ELR (cell line): Measurements from ENCODE around the gene CCDC188.
A peak's percentile ranks its signal among the peaks of the same experiment; 100 is the strongest.

Experiments
- DNase-seq: peaks from one replicate; pipeline ENCODE4 v3.0.0-alpha.2; 2015; ENCODE audit warnings: low read depth

Gene CCDC188

DNA sequence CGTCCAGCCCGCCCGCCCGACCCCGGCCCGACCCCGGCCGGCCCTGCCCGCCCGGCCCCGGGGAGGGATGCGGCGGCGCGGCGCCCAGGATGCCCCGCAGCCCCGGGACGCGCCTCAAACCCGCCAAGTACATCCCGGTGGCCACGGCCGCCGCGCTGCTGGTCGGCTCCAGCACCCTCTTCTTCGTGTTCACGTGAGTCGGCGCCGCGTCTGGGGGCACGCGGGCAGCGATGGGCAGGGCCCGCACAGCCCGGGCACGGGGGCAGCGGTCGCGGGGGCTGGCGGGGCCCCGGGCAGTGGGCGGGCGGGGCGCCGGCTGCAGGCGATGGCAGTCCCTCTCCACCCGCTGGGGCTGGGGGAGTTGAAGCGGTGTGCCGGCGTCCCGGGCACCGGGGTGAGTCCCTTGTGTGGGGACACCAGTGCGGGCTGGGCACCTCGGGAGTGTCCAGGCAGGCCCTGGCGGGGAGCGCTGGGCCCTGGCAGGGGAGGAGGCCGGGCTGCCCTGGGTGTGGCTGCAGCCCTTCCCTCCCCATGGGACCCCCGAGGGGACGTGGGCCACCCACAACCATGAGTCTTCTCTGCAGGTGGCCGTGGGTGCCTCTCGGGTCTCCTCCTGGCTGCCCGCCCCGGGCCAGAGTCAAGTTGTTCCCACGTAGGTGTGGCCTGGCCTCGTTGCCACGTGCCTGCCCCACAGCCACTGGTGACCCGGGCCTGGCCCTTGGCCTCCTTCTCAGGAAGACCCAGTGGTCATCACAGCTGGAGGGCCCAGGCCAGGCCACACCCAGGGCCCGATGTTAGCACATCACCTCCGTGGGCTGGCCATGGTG lies 18.8 kb downstream of the CCDC188 start:
- peak; percentile 40 for DNase-seq

DNA sequence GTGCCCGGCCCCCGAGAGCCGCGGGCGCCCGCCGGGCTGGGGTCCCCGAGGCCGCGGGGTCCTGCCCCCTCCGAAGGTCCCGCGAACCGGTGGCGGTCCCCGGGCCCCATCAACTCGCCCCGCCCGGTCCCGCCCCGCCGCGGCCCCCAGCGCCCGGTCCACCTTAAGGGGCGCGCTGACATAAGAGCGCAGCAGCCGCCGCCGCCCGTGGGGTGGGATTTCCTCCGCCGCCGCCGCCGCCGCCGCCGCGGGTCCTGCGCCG lies 19.3 kb downstream of the CCDC188 start, which contains the start of gene ZDHHC8:
Gene ZDHHC8, plus strand, starts transcription at position 208 of the 262 bp plus-strand sequence. CDS start 144 bp downstream, outside the sequence.
- peak; percentile 39 for DNase-seq

DNA sequence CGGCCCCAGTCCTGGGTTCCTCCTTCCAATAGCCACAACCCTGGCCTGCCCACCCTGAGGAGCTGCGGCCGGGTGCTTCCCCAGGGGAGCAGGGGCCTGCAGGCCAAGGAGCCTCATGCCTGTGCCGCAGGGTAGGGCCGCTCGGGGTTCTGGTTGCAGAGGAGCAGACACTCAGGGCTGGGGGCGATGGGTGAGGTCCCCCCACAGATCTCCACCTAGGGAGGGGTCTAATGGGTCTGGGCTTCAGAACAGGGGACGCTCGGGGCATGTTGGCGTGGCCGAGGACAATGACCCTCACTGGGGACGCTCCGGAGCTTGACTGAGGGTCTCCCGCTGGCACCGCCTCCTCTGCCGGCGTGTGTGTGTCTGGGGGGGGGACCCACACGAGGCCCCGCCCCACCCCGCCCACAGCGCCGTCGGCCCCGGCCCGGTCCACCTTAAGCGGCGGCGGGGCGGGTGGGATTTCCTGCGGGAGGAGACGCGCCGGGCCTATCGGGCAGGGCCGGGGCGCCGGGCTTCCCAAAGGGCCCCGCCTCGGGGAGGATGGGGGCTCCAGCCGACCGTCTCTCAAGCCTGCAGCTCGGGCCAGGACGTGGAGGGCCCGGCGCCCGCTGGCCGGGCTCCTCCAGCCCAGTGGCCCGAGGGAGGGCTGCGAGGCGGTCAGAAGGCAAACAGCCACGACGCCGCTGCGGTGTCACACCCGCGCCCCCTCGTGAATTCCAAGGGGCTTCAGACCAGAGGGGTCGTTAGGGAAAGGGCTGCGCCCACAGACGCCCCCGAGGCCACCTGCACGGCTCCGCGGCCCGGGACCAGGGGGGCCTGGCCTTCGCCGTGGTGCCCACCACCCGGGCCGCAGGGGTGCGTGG lies 19.9 kb downstream of the CCDC188 start:
- DNase-seq: peak; percentile 84

DNA sequence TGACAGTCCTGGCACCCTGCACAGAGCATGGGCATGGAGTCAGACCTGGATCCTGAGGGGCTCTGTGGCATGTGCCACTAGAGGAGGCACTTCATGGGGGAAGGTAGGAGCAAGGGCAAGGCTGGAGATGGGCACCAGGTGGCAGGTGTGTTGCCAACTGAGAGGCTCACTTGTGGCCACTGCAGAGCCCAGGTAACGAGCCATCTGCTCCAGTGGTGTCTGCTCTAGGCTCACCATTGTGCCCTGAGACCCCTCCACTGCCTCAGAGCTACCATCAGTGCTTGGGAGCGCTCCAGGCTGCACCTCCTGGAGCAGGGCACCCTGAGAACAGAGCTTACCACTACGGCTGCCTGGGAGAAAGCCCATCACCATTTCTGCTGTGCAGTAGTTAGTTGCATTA lies 20.5 kb downstream of the CCDC188 start:
- no peak for DNase-seq

DNA sequence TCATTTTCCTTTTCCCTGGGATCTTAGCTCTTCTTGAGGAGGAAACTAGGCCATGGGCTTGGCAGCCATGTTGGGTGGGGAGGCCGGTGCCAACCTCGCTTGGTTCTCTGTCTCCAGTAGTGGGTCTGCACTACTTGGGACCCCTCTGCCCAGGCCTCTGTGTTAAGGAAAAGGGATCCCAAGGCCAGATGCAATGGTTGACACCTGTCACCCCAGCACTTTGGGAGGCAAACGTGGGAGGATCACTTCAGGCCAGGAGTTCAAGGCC lies 21.2 kb downstream of the CCDC188 start:
- DNase-seq: no peak

DNA sequence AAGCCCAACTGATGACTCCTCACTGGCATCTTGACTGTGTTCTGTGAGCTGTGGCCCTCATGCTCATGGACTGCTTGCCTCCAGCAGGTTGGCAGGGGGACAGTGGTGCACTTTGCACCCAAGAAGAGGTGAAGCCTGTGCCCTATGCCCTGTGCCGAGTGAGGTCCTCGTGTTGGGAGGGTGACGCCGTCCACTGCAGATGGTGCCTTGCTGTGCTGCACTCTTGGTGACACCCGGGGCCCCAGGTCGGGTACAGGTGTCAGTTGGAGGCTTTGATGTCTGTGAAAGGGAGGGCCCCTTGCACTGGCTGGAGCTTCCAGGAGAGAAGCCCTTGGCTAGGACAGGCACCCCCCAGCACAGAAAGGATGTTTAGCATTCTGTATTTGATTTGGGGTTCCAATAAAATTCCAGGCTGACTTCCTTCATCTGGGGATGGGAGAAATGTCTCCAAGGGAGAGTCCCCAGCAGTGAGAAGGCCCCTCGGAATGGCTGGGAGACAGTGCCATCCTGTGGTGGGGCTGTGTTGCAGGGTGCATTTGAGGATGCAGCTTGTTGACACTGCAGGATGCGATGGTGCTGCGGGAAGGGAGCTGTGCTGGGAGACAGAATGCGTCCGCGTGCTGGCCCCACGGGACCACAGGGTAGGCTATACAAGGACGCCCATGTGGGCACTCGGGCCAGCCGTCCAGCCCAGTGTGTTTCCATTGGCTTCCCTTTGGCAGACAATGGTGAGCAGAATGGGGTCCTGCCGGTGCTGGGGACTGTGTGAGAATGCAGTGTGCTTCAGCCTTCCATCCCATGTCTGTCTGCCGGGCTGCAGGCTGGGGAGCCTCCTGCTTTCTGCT lies 21.7 kb downstream of the CCDC188 start:
- DNase-seq: peak; percentile 61

DNA sequence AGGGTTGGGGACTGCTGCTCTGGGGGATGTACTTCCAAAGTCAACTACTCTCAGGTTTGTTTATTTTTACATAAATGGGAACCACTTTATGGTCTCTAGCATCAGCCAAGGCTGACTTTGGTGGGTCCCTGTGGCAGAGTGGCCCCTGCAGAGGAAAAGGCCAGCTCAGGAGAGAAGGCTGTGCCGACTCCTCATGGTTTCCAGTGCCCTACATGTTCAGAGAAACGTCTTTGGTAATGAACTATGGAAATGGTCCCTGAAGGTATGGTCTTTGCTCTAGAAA lies 22.3 kb downstream of the CCDC188 start:
- DNase-seq: no peak

DNA sequence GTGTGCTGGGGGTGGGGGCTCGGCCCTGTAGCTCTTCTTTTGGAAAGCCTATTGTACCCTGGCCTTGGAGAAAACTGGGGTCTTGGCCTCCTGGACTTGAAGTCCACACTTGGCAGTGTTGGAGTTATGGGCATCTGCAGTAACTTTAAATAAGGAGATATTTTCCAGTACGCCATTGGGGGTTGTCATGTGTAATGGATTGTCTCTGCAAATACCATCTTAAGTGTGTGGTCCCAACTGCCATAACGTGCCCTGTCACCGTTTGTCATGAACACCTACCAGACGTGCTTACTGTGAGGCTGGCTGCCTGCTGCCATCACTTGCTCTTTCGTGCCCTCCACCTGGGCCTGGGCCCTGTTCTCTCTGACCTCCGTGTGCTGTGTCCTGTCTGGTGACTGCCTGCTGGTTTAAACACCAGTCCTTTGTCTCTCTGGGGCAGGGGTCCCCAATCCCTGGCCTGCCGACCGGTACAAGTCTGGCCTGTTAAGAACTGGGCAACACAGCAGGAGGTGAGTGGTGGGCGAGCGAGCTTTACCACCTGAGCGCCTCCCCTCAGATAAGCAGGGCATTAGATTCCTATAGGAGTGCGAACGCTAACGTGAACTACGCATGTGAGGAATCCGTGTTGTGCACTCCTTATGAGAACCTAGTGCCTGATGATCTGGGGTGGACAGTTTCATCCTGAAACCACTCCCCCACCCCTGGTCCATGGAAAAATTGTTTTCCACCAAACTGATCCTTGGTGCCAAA lies 22.8 kb downstream of the CCDC188 start:
- DNase-seq: no peak

DNA sequence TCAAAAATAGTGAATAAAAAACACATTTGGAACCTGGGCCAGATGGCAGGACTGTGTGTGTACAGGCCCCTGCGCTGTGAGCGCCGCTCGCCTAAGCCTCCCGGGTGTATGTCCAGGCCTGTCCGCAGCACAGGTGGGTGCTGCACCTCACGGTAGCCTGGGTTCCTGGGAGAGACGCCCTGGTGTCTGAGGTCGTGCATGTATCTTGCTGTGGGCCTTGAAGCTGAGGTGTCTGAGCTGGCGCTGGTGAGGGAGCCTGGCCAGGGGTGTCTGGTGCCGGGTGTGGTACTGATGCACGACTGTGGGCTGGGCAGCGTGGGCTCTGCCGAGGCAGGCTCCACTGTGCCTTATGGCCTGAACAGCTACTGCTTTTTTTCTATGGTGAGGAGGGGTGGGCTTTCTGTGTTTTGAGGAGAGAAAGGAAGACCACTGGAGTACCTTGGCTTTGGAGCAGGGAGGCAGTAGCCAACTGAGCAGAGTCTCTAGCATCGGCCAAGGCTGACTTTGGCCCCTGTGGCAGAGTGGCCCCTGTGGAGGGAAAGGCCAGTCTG lies 23.5 kb downstream of the CCDC188 start:
- DNase-seq: no peak

DNA sequence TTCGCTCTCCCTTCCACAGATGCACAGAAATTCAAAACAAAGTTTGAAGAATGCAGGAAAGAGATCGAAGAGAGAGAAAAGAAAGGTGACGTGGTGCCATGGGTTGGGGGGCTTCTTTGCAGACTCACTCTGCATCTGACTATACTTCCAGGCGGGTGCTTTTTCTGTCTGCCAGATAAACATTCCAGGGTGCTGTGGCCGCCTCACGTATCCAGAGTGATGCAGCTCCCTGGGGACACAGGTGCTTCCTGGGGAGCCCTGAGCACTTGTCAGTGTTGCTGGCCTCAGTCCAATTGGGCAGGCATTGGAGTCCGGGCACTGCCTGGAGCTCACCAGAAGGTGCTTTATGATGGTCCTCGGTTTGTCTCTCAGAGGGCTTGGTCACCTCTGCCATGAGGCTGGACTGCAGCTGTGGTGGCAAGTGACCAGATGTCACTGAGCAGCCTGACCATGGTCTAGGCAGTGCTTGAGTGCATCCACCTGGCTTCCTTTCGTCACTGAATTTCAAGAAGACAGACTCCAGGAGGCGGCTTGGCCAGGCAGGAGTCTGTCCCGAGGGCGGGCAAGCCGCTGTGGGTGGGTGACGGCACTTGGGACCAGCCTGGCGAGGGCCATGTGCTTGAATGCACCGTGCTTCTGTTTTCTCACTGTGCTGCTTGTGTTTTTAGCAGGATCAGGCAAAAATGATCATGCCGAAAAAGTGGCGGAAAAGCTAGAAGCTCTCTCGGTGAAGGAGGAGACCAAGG lies 24.4 kb downstream of the CCDC188 start:
- no peak for DNase-seq

DNA sequence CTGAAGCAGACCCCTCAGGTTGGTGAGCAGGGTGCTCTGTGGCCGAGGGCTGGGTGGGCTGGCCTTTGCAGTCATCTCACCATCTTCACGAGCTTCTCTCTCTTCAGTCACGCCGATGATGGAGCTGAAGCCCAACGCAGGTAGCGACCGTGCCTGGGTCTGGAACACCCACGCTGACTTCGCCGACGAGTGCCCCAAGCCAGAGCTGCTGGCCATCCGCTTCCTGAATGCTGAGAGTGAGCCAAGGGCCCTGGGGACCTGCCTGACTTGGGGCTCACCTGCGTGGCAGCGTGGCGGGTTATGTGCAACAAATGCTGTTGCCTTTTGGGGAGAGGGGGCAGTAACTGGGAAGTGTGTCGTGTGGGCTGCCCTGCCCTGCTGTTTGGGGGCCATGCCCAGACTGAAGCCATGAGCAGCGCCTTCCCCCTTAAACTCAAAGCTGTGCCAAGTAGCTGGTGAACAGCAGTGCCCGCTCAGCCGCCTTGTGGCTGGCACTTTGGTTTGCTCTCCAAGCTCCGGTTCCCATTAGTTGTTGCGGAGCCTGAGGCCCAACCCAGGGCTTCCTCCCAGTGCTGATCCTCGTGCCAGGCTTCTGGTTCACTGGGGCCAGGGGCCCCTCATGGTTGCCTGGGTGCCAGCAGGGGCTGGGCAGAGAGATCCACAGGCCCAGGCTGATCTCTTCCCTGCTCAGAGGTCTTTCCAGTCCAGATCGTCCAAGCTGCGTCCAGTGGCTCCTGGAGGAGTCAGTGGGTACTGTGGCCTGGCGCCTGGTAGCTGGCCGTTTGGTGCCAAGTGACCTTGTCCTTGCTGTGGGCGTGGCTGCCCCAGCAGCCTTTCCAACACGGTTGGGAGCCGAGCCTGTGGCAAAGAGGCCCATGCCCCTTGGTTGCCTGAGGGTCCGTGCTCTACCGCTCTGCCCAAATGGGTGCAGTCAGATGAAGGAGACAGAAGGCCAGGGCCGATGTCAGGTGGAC lies 25.4 kb downstream of the CCDC188 start:
- DNase-seq: no peak

DNA sequence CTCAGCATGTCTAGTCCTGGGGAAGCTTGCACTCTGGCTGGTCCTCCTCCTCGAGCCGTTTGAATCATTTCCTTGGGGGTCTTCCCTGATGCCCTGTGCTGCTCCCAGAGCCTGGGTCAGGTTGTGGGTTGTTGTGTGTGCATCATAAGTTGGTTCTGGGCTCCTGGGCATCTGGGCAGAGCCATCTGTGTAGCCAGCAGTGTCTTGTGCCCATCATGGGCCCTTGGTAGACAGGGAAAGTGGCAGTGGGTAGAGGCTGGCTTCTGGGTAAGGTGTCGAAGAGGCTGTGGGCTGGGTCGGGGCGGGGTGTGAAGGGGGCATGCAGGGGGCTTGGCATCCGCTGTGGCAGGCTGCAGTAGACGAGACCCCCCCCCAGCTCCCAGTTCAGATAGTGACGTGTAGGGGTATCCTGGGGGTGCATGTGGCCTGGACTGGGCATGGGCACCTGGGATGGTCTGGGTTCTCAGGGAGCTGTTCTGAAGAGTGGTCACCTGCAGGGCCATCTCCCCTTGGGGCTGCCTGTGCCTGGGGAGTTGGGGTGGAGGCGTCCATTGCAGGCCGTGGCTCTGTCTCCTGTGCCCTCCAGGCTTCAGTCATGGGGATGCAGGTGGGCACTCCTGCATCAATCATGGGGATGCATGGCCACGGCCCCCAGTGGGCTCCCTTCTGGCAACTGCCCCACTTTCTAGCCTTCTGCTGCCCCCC lies 26.6 kb downstream of the CCDC188 start:
- no peak for DNase-seq

DNA sequence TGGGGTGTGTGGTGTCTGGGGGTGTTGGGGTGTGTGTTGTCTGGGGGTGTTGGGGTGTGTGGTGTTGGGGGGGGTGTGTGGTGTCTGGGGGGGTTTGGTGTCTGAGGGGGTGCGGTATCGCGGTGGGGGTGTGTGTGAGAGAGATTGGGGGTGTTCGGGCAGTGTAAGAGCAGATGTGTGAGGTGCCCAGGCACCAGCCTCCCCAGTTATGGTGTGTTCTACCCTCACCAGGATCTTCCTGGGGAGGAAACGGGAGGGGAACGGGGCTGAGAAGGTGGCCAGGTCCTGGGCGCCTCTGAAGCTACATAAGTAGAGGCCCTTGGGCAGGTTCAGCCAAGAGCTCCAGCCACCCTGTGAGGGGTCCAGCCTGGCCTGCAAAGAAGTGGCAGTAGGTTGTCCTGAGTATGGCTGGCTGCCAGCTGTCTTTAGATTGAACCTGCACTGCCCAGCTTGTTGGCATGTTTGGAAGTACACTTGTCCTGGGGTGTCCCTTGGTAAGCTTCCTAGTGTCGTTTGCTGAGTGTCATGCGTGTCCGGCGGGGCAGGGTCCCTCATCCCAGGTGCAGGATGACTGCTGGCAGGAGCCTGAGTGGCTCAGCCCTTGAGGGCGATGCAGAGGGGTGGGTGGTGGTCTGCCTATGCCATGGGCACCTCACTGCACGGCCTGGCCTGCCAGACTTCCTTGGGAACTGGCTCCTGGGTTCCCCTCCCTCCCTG lies 27.3 kb downstream of the CCDC188 start:
- no peak for DNase-seq

DNA sequence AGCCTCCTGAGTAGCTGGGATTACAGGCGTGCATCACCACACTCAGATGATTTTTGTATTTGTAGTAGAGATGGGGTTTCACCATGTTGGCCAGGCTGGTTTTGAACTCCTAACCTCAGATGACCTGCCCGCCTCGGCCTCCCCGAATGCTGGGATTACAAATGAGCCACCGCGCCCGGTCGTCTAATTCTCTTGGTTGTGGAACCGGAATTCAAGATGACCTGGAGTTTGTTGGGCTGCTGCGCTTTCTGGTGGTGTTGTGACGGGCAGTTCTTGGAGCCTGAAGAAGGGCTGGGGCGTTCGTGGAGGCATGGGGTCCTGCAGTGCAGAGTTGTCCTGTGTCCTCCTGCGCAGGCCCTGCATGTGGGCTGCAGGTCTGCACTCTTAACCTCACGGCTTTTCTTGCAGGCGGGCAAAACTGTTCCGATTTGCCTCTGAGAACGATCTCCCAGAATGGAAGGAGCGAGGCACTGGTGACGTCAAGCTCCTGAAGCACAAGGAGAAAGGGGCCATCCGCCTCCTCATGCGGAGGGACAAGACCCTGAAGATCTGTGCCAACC lies 28.9 kb downstream of the CCDC188 start:
- DNase-seq: no peak

DNA sequence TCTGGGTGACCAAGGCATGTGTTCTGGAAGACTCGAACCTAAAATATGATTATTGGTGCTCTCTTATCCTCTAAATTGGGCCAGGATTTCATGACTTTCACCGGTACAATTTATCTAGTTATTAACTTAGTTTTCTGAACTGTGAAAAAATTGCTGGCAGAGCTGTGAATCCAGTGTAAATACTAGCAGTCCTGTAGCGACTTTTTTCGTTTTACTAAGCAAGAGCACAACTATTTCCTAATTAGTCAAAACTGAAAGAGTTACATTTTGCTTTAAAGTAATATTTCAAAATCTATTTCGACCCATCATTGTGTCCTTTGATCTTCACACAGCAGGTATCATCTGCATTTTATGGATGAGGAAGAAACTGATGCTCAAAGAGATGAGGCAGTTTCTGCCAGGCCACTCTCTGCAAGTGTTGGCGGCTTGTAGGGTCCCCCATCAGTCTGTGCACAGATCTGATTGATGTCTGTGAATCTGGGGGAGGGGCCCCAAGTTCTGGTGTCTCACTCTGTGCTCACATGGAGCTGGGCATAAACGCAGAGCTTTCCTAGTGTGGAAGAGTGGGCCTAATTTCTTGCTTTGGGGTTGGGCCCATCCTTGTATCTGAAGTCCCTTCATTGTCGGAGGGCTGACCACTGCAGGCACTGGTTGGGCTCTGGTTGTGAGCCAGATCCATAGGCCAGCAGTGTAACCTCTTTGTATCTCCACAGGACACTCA lies 32.4 kb downstream of the CCDC188 start:
- DNase-seq: peak; percentile 37

DNA sequence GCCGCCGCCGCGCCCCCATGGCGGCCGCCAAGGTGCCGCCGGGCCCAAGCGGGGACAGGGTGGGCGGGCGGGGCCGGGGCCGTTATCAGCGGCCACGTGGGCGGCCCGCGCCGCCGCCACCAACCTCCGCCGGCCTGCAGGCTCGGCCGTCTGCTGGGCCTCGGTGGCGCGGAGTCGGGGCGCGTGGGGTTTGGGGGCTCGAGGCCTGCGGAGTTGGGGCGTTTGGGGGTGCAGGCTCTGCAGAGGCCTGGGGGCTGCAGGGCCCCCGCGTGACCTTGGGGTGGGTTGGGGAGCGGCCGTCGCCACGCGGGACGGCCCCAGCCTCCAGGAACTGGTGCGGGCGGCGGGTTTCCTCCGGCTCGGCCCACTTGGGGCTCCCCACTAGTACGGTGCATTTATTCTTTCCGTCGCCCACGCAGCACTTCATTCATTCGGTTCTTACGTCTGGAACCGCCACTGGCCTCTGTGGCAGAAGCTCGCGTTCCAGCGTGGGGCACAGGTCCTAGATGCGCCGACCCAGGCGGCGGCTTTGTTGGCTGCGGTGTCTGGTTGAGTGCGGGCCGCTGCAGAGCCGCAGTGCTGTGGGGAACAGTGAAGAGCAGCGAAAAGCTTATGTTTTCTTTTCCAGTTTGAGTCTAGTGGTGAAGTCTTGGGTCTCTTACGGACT lies 33.1 kb downstream of the CCDC188 start:
- peak; percentile 47 for DNase-seq
